ENCODE results near the gene CHN1. TPM values are rescaled to one million over a fixed set of nuclear protein-coding genes. Genes with fewer than 3 reads are reported as not detected.

CHN1 gene
- total and polyA plus RNA-seq, 2 of the 8 experiments (the other 6 are each of a cell fraction or from before 2014, with no cell fraction given) = 54.0 to 65.7 TPM

DNA sequence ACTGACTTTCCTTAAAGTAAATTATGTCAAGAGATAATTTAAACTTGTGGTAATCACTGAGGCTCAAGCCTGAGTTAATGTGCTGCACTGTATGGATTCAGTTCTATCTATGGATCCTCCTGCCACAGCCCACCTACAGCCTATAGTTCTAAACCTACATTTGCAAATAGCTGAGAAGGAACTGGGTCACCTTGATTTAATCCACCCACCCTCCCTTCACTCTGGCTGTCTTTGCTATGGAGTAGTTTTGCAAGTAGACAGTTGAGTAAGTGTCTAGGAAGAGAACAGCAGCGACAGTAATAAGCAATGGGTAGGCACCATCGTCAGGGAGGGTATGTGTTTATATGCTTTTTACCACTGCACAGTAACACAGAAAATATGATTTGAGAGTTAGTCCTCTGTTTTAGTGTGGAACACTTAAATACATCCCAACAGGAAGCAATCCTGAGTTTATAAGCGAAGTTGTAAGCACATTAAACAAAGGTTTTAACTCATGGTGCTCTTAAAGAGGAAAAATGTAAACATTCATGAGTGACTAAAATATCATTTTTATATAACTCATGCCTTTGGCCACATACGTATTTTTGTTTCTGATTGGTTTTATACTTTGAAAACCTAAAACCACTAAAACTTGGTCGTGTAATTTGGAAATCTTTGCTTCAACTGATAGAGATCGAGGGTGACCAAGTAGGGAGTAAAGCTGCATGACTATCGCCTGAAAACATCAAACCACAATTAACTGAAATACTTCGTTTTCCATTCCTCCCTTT lies 204.6 kb downstream of the CHN1 start:
- H3K27ac ChIP-seq (ENCODE audit: low read depth, low read length) = no peak overlapping the region
- ChIA-PET CTCF (ENCODE audit: partially characterized antibody) (interaction anchor here (0.6 to 2.1 kb wide), 4 partner anchors 11 to 205 kb away, joined by 4 to 7 read pairs (median 6); no protein-coding TSS in a partner anchor), POLR2A (ENCODE audit: partially characterized antibody) (interaction anchor here (1.7 kb wide), 1 partner anchor 13 kb away, joined by 5 read pairs; no protein-coding TSS in a partner anchor)

More for the DNA sequence above, 204.6 kb downstream of the CHN1 start:
- Histone ChIP-seq H3K4me1 (replicated peaks in 1 of 4; ENCODE audit: control insufficient read depth in 3 of 4, insufficient read depth in 4 of 4, low read length in 3 of 4) (peaks cover 6 to 15% (median 11%) of the 10 kb centered on the region in 4 experiments; a peak in 5 of 7 replicates), H3K9me3 (ENCODE audit: insufficient read depth in 2 of 2, low read depth in 1 of 2, low read length in 1 of 2) (no peaks in the 10 kb centered on the region), H3K79me2 (ENCODE audit: control insufficient read depth in 1 of 2, insufficient read depth in 2 of 2, low read length in 2 of 2) (no peaks in the 10 kb centered on the region), H3K4me2 (ENCODE audit: insufficient read depth in 1 of 2, low read depth in 2 of 2, low read length in 2 of 2) (no peak overlapping the region), H2BK12ac (ENCODE audit: low read depth, low read length) (no peak overlapping the region), H3K14ac (ENCODE audit: insufficient read length) (no peak overlapping the region), H2BK20ac (ENCODE audit: low read length) (no peak overlapping the region), H4K8ac (ENCODE audit: extremely low read depth, insufficient read depth, low read length) (no peak overlapping the region), H3K27me3 (replicated peaks in 1 of 4; ENCODE audit: control insufficient read depth in 3 of 4, extremely low read depth in 1 of 4, insufficient read depth in 3 of 4, low read length in 3 of 4) (peaks cover 0 to 1% (median 0%) of the 10 kb centered on the region in 4 experiments; a peak in 1 of 7 replicates), H2BK5ac (ENCODE audit: low read depth, low read length) (no peak overlapping the region), H3K4me3 (ENCODE audit: extremely low read depth in 1 of 4, insufficient read depth in 2 of 4, low read depth in 3 of 4, low read length in 4 of 4) (no peak overlapping the region), H3K23ac (ENCODE audit: insufficient read length) (no peak overlapping the region), H4K5ac (ENCODE audit: insufficient read length, low read depth, low read length) (no peak overlapping the region), H2BK15ac (ENCODE audit: low read length) (no peak overlapping the region), H3K9ac (replicated peaks in 1 of 4; ENCODE audit: extremely low read depth in 1 of 4, low read depth in 3 of 4, low read length in 3 of 4) (no peak overlapping the region), H2AK5ac (ENCODE audit: low read depth, low read length) (no peak overlapping the region), H4K91ac (replicated peaks; ENCODE audit: insufficient read length, low read length) (no peak overlapping the region), H3K23me2 (ENCODE audit: low read depth, low read length) (no peaks in the 10 kb centered on the region), H3K56ac (replicated peaks; ENCODE audit: insufficient read length, low read depth, low read length) (no peak overlapping the region), H4K20me1 (replicated peaks in 1 of 2; ENCODE audit: control insufficient read depth in 1 of 2, insufficient read depth in 2 of 2, low read length in 2 of 2) (no peaks in the 10 kb centered on the region), H3K36me3 (ENCODE audit: control insufficient read depth in 2 of 4, insufficient read depth in 4 of 4, low read length in 3 of 4) (peaks cover 0 to 31% (median 14%) of the 10 kb centered on the region in 4 experiments; a peak in 6 of 8 replicates), H3K4ac (replicated peaks; ENCODE audit: insufficient read length, low read depth, low read length) (no peak overlapping the region), H3K18ac (ENCODE audit: extremely low read depth, low read length) (no peak overlapping the region), H2BK120ac (replicated peaks; ENCODE audit: low read depth, low read length) (no peak overlapping the region), H3K79me1 (ENCODE audit: low read depth, low read length) (no peaks in the 10 kb centered on the region), H2AFZ (ENCODE audit: low read length) (no peak overlapping the region)
- no peak for TF ChIP-seq SRF (IDR thresholded peaks at IDR 0.05; ENCODE audit: low read depth, low read length)
- no peak for TF ChIP-seq RXRA (IDR thresholded peaks at IDR 0.05; ENCODE audit: insufficient read depth, low read depth, low read length)
- TF ChIP-seq GTF2F1 (IDR thresholded peaks at IDR 0.05; ENCODE audit: borderline replicate concordance, low read depth, low read length) = no peak
- TF ChIP-seq EGR1 (IDR thresholded peaks at IDR 0.05; ENCODE audit: borderline replicate concordance, low read depth, low read length) = no peak
- TF ChIP-seq, protein P1, sequence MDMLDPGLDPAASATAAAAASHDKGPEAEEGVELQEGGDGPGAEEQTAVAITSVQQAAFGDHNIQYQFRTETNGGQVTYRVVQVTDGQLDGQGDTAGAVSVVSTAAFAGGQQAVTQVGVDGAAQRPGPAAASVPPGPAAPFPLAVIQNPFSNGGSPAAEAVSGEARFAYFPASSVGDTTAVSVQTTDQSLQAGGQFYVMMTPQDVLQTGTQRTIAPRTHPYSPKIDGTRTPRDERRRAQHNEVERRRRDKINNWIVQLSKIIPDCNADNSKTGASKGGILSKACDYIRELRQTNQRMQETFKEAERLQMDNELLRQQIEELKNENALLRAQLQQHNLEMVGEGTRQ (IDR thresholded peaks at IDR 0.05; ENCODE audit: low read length) = no peak
- TF ChIP-seq KDM4A (IDR thresholded peaks at IDR 0.05; ENCODE audit: low read depth, low read length, severe bottlenecking) = no peak
- no peak for TF ChIP-seq POU5F1 (IDR thresholded peaks at IDR 0.05; ENCODE audit: low read depth, low read length)
- no peak for TF ChIP-seq BCL11A (IDR thresholded peaks at IDR 0.05; ENCODE audit: low read depth in 2 of 2, low read length in 2 of 2)
- TF ChIP-seq SIX5 (IDR thresholded peaks at IDR 0.05; ENCODE audit: low read depth, low read length) = no peak
- TF ChIP-seq EP300 (IDR thresholded peaks at IDR 0.05; ENCODE audit: borderline replicate concordance in 1 of 2, low read depth in 2 of 2, low read length in 2 of 2) = no peak
- TF ChIP-seq PHF8 (conservative IDR thresholded peaks at IDR 0.05; ENCODE audit: low read depth, low read length) = no peak
- DNase-seq (ENCODE audit: low read depth in 1 of 2, low spot score in 2 of 2) = no peak
- 91 to 100% methylated on average over 1 to 8 of the region's 8 CpGs for WGBS, 2 experiments (ENCODE audit: extremely low coverage in 1 of 2, insufficient coverage in 1 of 2, insufficient read length in 1 of 2, insufficient replicate concordance in 2 of 2, low coverage in 1 of 2, low lambda C conversion rate in 2 of 2, missing lambda C conversion rate in 1 of 2)
- no peak for FAIRE-seq

All from H1 (cell line).